Measurements from ENCODE around the gene SLF1.

DNA sequence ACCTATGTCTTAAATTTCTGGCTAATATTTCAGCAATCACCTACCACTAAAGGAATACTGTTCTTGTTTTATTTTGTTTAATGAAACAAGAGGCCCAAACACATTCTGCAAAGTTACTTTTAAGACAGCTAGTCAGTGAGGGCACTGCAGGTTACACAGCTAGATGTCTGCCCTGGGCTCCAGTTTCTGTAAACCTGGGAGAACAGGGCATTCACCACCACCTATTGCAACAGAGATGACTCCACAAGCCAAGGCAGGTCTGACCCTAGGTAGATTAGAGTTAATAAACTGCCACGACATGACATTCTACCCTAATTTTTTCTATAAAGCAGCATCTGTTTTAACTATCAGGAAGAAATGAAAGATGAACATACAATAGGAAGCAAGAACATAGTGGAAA is 90.8 kb downstream of the SLF1 start:
- TF ChIP-seq, protein P1, sequence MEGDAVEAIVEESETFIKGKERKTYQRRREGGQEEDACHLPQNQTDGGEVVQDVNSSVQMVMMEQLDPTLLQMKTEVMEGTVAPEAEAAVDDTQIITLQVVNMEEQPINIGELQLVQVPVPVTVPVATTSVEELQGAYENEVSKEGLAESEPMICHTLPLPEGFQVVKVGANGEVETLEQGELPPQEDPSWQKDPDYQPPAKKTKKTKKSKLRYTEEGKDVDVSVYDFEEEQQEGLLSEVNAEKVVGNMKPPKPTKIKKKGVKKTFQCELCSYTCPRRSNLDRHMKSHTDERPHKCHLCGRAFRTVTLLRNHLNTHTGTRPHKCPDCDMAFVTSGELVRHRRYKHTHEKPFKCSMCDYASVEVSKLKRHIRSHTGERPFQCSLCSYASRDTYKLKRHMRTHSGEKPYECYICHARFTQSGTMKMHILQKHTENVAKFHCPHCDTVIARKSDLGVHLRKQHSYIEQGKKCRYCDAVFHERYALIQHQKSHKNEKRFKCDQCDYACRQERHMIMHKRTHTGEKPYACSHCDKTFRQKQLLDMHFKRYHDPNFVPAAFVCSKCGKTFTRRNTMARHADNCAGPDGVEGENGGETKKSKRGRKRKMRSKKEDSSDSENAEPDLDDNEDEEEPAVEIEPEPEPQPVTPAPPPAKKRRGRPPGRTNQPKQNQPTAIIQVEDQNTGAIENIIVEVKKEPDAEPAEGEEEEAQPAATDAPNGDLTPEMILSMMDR (IDR thresholded peaks at IDR 0.05) = no peak
- TF ChIP-seq POLR2A (IDR thresholded peaks at IDR 0.05) = no peak

All from testis (tissue), 2 donors.